Stimulated activated CD4-positive, alpha-beta T cell treated with anti-CD3 and anti-CD28 coated beads, Interleukin-4, amount 100 ng/mL, for 1 hour (primary cell): ENCODE results near the gene IL2RA.
A peak's percentile ranks its signal among the peaks of the same experiment; 100 is the strongest.

Experiments used
- DNase-seq: peaks from one replicate; pipeline ENCODE4 v3.0.0-alpha.2; 2020

The IL2RA gene

GRCh38 chr10:6037422-6037821 is 24.7 kb downstream of the IL2RA start:
- DNase-seq, result peak; percentile 1

GRCh38 chr10:6036861-6037321 is 25.3 kb downstream of the IL2RA start:
- peak; percentile 22 for DNase-seq

GRCh38 chr10:6035931-6036575 is 26.1 kb downstream of the IL2RA start:
- peak; percentile 2 for DNase-seq

GRCh38 chr10:6035101-6035834 is 26.9 kb downstream of the IL2RA start:
- peak; percentile 15 for DNase-seq

GRCh38 chr10:6034371-6034770 is 27.8 kb downstream of the IL2RA start:
- DNase-seq, result no peak

- no peak for DNase-seq
Observed at GRCh38 chr10:6033954-6034353, 28.2 kb downstream of the IL2RA start.

- DNase-seq, result no peak
Observed at GRCh38 chr10:6030940-6031339, 31.2 kb downstream of the IL2RA start.

GRCh38 chr10:6030217-6030616 is 31.9 kb downstream of the IL2RA start:
- no peak for DNase-seq

GRCh38 chr10:6027929-6028328 is 34.2 kb downstream of the IL2RA start:
- no peak for DNase-seq

- DNase-seq, result no peak
Observed at GRCh38 chr10:6025683-6026255, 36.4 kb downstream of the IL2RA start.

- DNase-seq, result no peak
Observed at GRCh38 chr10:6024334-6024682, 37.9 kb downstream of the IL2RA start.

GRCh38 chr10:6023661-6024333 is 38.4 kb downstream of the IL2RA start:
- DNase-seq, result no peak

- no peak for DNase-seq
Observed at GRCh38 chr10:6022660-6023059, 39.5 kb downstream of the IL2RA start.

GRCh38 chr10:6020826-6021225 is 41.3 kb downstream of the IL2RA start:
- DNase-seq, result no peak

- no peak for DNase-seq
Observed at GRCh38 chr10:6019796-6020195, 42.4 kb downstream of the IL2RA start.

- DNase-seq, result no peak
Observed at GRCh38 chr10:6019010-6019782, 43.0 kb downstream of the IL2RA start.

- DNase-seq, result no peak
Observed at GRCh38 chr10:6018422-6018821, 43.7 kb downstream of the IL2RA start.

GRCh38 chr10:6017781-6018354 is 44.3 kb downstream of the IL2RA start:
- no peak for DNase-seq

GRCh38 chr10:6014241-6014761 is 47.9 kb downstream of the IL2RA start:
- no peak for DNase-seq

- no peak for DNase-seq
Observed at GRCh38 chr10:6013413-6014192, 48.6 kb downstream of the IL2RA start.

- DNase-seq, result no peak
Observed at GRCh38 chr10:6012121-6012905, 49.9 kb downstream of the IL2RA start.
